Smooth muscle cell (in vitro differentiated cells): ENCODE results near the gene CLCN5. TPM values are rescaled to one million over a fixed set of nuclear protein-coding genes. Genes with fewer than 3 reads are reported as not detected.

Source experiments
- microRNA counts: library from miRNA; unstranded; fragments of <30 nt; microRNA quantifications from one replicate; lab custom pipeline; 2016
- microRNA-seq: library from miRNA; unstranded; fragments of <30 nt; microRNA quantifications from one replicate; pipeline ENCODE4, GENCODE V29; 2016; ENCODE audit warnings: borderline number of aligned reads
- polyA plus RNA-seq: library from polyadenylated mRNA; unstranded; fragments of >200 nt; fragmentation: Nextera tagmentation; extraction: Ambion mirVana; gene quantifications from 2 replicates; pipeline ENCODE4 v1.2.1, GENCODE V29; 2016
- small RNA-seq: library from RNA; depleted of rRNA; stranded (forward); fragments of <200 nt; gene quantifications from one replicate; pipeline ENCODE3, GENCODE V24; 2014
- total RNA-seq: library from RNA; depleted of rRNA; stranded (reverse); fragments of >200 nt; gene quantifications from 2 replicates; pipeline ENCODE4 v1.2.3, GENCODE V29; 2014

CLCN5 gene
- total and polyA plus RNA-seq, 2 experiments from 2014 or later, result 1.7 to 7.1 TPM

MicroRNAs encoded within 50 kb of the gene (microRNA counts, 767-probe panel; counts per million panel counts)
- microRNA hsa-miR-188-3p (lab: Ali Mortazavi, UCI), result 183 counts per million
- 2,548 counts per million, percentile 11 among the panel's probes with 10 or more counts for microRNA hsa-miR-188-5p (lab: Ali Mortazavi, UCI)
- 183 counts per million for microRNA hsa-miR-362-3p (lab: Ali Mortazavi, UCI)
- 183 counts per million for microRNA hsa-miR-362-5p (lab: Ali Mortazavi, UCI)
- 183 counts per million for microRNA hsa-miR-500a-5p+hsa-miR-501-5p (lab: Ali Mortazavi, UCI)
- 183 counts per million for microRNA hsa-miR-500b (lab: Ali Mortazavi, UCI)
- microRNA hsa-miR-501-3p (lab: Ali Mortazavi, UCI), result 183 counts per million
- microRNA hsa-miR-502-3p (lab: Ali Mortazavi, UCI), result 183 counts per million
- microRNA hsa-miR-502-5p (lab: Ali Mortazavi, UCI), result 183 counts per million
- microRNA hsa-miR-532-3p (lab: Ali Mortazavi, UCI), result 183 counts per million
- 183 counts per million for microRNA hsa-miR-532-5p (lab: Ali Mortazavi, UCI)
- microRNA hsa-miR-660-5p (lab: Ali Mortazavi, UCI), result 183 counts per million

Small RNA genes lying within 50 kb of the gene (microRNA-seq; reads per million reads assigned to microRNA genes)
- gene MIR188 (300 reads per million, percentile 69 among the genes with 10 or more reads in this experiment), gene MIR362 (186 reads per million, percentile 64 among the genes with 10 or more reads in this experiment), gene MIR500A (47.9 reads per million, percentile 44 among the genes with 10 or more reads in this experiment), gene MIR500B (not detected), gene MIR501 (247 reads per million, percentile 67 among the genes with 10 or more reads in this experiment), gene MIR502 (94.7 reads per million, percentile 56 among the genes with 10 or more reads in this experiment), gene MIR532 (1,191 reads per million, percentile 81 among the genes with 10 or more reads in this experiment), gene MIR660 (336 reads per million, percentile 70 among the genes with 10 or more reads in this experiment)

Small RNA genes lying within 50 kb of the gene (small RNA-seq; reads per million reads assigned to genes)
- not detected for gene MIR188
- gene MIR362, result 0.87 reads per million, percentile 27 among the genes with 10 or more reads in this experiment
- 30.2 reads per million, percentile 93 among the genes with 10 or more reads in this experiment for gene MIR500A
- not detected for gene MIR500B
- gene MIR501, result 18.1 reads per million, percentile 88 among the genes with 10 or more reads in this experiment
- 0.26 reads per million, percentile 2 among the genes with 10 or more reads in this experiment for gene MIR502
- 26.8 reads per million, percentile 92 among the genes with 10 or more reads in this experiment for gene MIR532
- 3.8 reads per million, percentile 57 among the genes with 10 or more reads in this experiment for gene MIR660
- gene RNU6-421P, result not detected

Other genes starting within 250 kb of the CLCN5 start
- gene PAGE1, start 226.6 kb upstream of the CLCN5 start, total RNA-seq, result not detected in 2 replicates
- not detected in 2 replicates for gene PAGE1, start 226.6 kb upstream of the CLCN5 start, polyA plus RNA-seq
- gene PAGE4, start 93.3 kb upstream of the CLCN5 start, total RNA-seq, result not detected in 2 replicates
- not detected in 2 replicates for gene PAGE4, start 93.3 kb upstream of the CLCN5 start, polyA plus RNA-seq
- gene USP27X, start 43.1 kb upstream of the CLCN5 start, total RNA-seq, result 3.1 and 4.7 TPM in 2 replicates
- gene USP27X, start 43.1 kb upstream of the CLCN5 start, polyA plus RNA-seq, result 0.53 and 1.3 TPM in 2 replicates